Stimulated activated CD4-positive, alpha-beta T cell treated with anti-CD3 and anti-CD28 coated beads, TNF-alpha, amount 100 ng/mL, for 4 hours (primary cell): ENCODE data around the gene TRPC4AP.
A peak's percentile ranks its signal among the peaks of the same experiment; 100 is the strongest.
"Not testable (repeated sequence)": the region's sequence is repeated elsewhere in the genome, so short reads cannot be mapped to it uniquely, and the experiment has no call there.

ENCODE experiments used
- DNase-seq, 3 experiments: peaks; one replicate each; pipeline ENCODE4 v3.0.0-alpha.2; 2020; ENCODE audit warnings: low read depth in 3 of 3

TRPC4AP gene

GRCh38 chr20:35092524-35093266, at the start of gene TRPC4AP:
Gene TRPC4AP (minus strand): TSS chr20:35092807. CDS start chr20:35092781, 26 bp downstream.
- DNase-seq: peak; percentile 74 to 80 (median 79)

- no peak for DNase-seq
Measured at GRCh38 chr20:35135867-35136586, 43.4 kb upstream of the TRPC4AP start.

- no peak for DNase-seq
Measured at GRCh38 chr20:35134880-35135279, 42.3 kb upstream of the TRPC4AP start.

GRCh38 chr20:35134472-35134871, 41.9 kb upstream of the TRPC4AP start:
- DNase-seq: no peak

GRCh38 chr20:35133735-35134134, 41.1 kb upstream of the TRPC4AP start:
- no peak for DNase-seq

GRCh38 chr20:35133031-35133430, 40.4 kb upstream of the TRPC4AP start:
- DNase-seq: no peak

- no peak for DNase-seq
Measured at GRCh38 chr20:35131934-35132333, 39.3 kb upstream of the TRPC4AP start.

GRCh38 chr20:35129647-35130069, 37.1 kb upstream of the TRPC4AP start:
- no peak for DNase-seq

- DNase-seq: no peak
Measured at GRCh38 chr20:35125753-35126152, 33.1 kb upstream of the TRPC4AP start.

GRCh38 chr20:35122756-35123405, 30.3 kb upstream of the TRPC4AP start:
- DNase-seq: no peak

- no peak for DNase-seq
Measured at GRCh38 chr20:35121186-35121585, 28.6 kb upstream of the TRPC4AP start.

- DNase-seq: no peak
Measured at GRCh38 chr20:35120012-35120701, 27.6 kb upstream of the TRPC4AP start.

GRCh38 chr20:35117629-35118028, 25.0 kb upstream of the TRPC4AP start:
- DNase-seq: no peak

GRCh38 chr20:35117196-35117595, 24.6 kb upstream of the TRPC4AP start:
- DNase-seq: no peak

- no peak for DNase-seq
Measured at GRCh38 chr20:35116258-35116657, 23.7 kb upstream of the TRPC4AP start.

GRCh38 chr20:35115606-35116005, 23.0 kb upstream of the TRPC4AP start:
- DNase-seq: no peak

GRCh38 chr20:35112276-35112675, 19.7 kb upstream of the TRPC4AP start:
- DNase-seq: not testable (repeated sequence)

- DNase-seq: no peak
Measured at GRCh38 chr20:35111141-35111888, 18.7 kb upstream of the TRPC4AP start.

GRCh38 chr20:35108921-35109320, 16.3 kb upstream of the TRPC4AP start:
- no peak for DNase-seq

- no peak for DNase-seq
Measured at GRCh38 chr20:35106827-35107380, 14.3 kb upstream of the TRPC4AP start.

GRCh38 chr20:35104685-35105295, 12.2 kb upstream of the TRPC4AP start:
- DNase-seq: no peak
